ENCODE results near the gene LRRC10B. TPM values are rescaled to one million over a fixed set of nuclear protein-coding genes. Genes with fewer than 3 reads are reported as not detected.

The LRRC10B gene
- total RNA-seq, 1 donor from 2014 or later, result not detected

DNA sequence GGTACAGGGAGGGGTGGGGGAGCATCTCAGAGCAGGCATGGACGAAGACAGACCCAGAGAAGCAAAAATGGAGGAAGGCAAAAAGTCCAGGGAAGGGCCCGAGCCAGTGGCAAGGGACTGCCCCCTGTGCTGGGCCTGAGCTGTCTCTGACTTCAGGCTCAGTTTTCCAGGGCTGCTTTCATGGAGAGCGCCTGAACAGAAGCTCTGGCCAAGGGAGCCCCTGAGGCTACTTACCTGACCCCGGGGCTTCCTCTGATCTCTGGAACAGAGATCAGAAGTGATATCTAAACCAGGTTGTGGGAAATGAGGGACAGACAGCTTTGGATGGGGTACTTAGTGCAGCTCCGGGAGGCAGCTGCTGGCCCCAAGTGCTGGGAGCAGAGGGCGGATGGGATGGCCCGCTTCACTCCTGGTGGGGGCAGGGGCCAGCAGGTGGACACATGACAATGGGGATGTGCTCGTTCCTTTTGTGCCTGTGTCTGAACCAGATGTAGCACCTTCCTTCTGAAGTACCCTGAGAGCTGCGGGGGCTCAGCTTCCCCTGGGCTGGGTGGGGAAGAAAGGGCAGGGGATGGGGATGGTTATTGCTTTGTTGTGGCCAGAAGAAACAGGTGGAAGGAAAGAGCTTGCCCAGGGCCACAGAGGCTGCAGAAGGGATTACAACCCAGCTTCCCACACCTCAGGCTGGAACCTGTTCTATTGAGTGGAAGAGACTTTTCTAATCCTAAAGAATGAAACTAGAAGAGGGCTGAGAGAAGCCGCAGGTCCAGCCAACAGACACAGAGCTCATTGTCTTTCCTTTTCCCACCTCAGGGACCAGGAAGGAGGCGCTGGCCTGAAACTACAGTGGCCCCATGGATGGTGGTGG, 5.7 kb downstream of the LRRC10B start:
- H3K27ac ChIP-seq (ENCODE audit: low read depth, low read length), result no peak overlapping the region
- H3K27me3 ChIP-seq (ENCODE audit: control insufficient read depth in 3 of 3, insufficient read depth in 3 of 3, low read length in 3 of 3), result peaks cover 29 to 38% (median 38%) of the 10 kb centered on the region in 3 donors
- no peak overlapping the region for H3K4me3 ChIP-seq (ENCODE audit: low read length in 3 of 3)
- H3K36me3 ChIP-seq (ENCODE audit: control insufficient read depth in 3 of 3, insufficient read depth in 3 of 3, low read length in 3 of 3), result no peaks in the 10 kb centered on the region
- H3K9ac ChIP-seq (ENCODE audit: low read depth in 1 of 3, low read length in 3 of 3), result no peak overlapping the region
- no peaks in the 10 kb centered on the region for H3K9me3 ChIP-seq (ENCODE audit: control insufficient read depth in 3 of 3, low read length in 3 of 3)
- H3K4me1 ChIP-seq (ENCODE audit: control insufficient read depth in 3 of 3, insufficient read depth in 3 of 3, low read length in 3 of 3), result peaks cover 15 to 19% (median 17%) of the 10 kb centered on the region in 3 donors

DNA sequence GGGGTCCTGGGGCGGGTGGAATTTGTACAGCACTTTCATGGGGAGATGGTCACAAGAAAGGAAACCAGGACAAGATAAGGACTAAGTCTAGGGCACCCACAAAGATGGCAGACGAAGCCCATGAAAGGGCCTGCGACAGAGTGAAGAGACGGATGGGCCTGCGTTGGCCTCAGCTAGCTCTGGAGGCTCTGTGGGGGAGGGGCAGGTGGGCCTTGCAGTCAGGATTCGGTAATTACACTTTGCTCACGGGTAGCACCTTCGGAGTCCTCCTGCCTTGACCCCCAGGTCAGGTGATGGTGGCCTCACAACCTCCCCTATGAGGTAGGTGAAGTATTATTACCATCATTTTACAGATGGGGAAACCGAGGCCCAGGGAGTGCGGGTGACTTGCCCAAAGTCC, 7.1 kb downstream of the LRRC10B start:
- Histone ChIP-seq H3K9ac (ENCODE audit: low read depth in 1 of 3, low read length in 3 of 3) (no peak overlapping the region), H3K9me3 (ENCODE audit: control insufficient read depth in 3 of 3, low read length in 3 of 3) (no peaks in the 10 kb centered on the region), H3K4me3 (ENCODE audit: low read length in 3 of 3) (no peak overlapping the region), H3K36me3 (ENCODE audit: control insufficient read depth in 3 of 3, insufficient read depth in 3 of 3, low read length in 3 of 3) (no peaks in the 10 kb centered on the region), H3K27me3 (ENCODE audit: control insufficient read depth in 3 of 3, insufficient read depth in 3 of 3, low read length in 3 of 3) (peaks cover 19 to 24% (median 23%) of the 10 kb centered on the region in 3 donors), H3K4me1 (ENCODE audit: control insufficient read depth in 3 of 3, insufficient read depth in 3 of 3, low read length in 3 of 3) (peaks cover 4 to 13% (median 10%) of the 10 kb centered on the region in 3 donors), H3K27ac (ENCODE audit: low read depth, low read length) (no peak overlapping the region)

DNA sequence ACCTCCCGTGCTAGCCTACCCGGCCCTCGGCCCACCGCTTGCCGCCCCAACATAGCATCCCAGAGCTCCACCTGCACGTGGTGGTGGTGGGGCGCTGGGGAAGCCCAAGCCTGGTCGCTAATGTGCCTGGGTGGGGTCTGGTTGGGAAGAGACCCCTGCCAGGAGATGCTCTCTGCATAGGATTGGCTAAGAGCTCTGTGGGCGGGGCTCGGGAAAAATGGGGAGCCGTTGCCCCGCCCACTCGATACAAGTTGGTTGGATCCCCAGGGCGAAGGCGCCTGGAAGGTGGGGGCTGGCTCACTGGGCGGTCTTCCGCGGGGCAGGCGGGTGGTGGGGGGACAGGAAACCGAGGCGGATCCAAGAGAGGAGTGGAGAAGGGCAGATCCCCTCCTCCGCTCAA, 7.6 kb downstream of the LRRC10B start:
- Histone ChIP-seq H3K4me3 (ENCODE audit: low read length in 3 of 3) (no peak overlapping the region), H3K9ac (ENCODE audit: low read depth in 1 of 3, low read length in 3 of 3) (no peak overlapping the region)

DNA sequence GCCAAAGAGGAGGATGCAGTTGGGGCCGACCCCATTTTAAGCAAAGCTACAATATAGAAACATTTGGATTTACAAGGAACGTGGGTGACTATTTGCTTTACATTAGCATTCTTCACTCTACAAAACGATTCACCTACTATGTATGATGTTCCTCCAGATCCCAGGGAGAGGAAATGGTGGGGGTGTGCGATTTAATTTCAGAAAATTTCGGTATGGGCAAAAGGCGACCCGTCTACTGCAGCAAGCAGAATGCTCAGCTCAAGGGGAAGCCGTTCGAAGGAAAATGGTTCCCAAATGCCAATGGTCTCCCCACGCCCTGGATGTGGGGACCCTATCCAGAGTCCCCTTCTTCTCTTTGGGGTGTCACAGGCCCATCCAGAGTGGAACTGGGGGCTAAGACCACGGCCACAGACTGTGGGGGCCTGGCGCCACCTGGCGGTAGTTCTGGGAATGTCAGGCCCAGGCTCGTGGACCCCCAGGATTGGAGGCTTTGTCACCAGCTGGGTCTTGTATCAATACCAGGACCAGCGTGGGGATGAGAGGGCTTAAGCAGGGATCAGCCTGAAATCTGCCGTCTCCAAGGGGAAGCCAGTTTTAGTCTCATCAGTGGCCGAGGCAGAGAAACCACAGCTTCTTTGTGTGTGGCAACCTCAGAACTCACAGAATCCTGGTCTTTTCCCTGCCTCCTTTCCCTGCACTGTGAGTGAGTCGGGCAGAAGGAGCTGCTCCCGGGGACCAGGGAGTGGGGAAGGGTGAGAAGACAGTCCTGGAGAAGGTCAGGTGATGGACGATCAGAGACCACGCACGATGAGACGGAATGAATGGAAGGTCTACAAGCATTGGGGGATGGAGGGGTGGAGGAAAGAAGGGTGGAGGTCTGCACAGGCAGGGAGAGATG, 8.4 kb downstream of the LRRC10B start:
- peaks cover 4 to 10% (median 8%) of the 10 kb centered on the region in 3 donors for H3K4me1 ChIP-seq (ENCODE audit: control insufficient read depth in 3 of 3, insufficient read depth in 3 of 3, low read length in 3 of 3)
- H3K4me3 ChIP-seq (ENCODE audit: low read length in 3 of 3), result peak overlapping the region in 1 of 3 donors; percentile 22
- H3K36me3 ChIP-seq (ENCODE audit: control insufficient read depth in 3 of 3, insufficient read depth in 3 of 3, low read length in 3 of 3), result no peaks in the 10 kb centered on the region
- no peaks in the 10 kb centered on the region for H3K9me3 ChIP-seq (ENCODE audit: control insufficient read depth in 3 of 3, low read length in 3 of 3)
- H3K9ac ChIP-seq (ENCODE audit: low read depth in 1 of 3, low read length in 3 of 3), result peak overlapping the region in 1 of 3 donors; percentile 10
- peaks cover 10 to 15% (median 12%) of the 10 kb centered on the region in 3 donors for H3K27me3 ChIP-seq (ENCODE audit: control insufficient read depth in 3 of 3, insufficient read depth in 3 of 3, low read length in 3 of 3)
- no peak overlapping the region for H3K27ac ChIP-seq (ENCODE audit: low read depth, low read length)

More for the DNA sequence above, 7.6 kb downstream of the LRRC10B start:
- no peaks in the 10 kb centered on the region for H3K36me3 ChIP-seq (ENCODE audit: control insufficient read depth in 3 of 3, insufficient read depth in 3 of 3, low read length in 3 of 3)
- H3K4me1 ChIP-seq (ENCODE audit: control insufficient read depth in 3 of 3, insufficient read depth in 3 of 3, low read length in 3 of 3), result peaks cover 4 to 12% (median 10%) of the 10 kb centered on the region in 3 donors
- peaks cover 14 to 20% (median 19%) of the 10 kb centered on the region in 3 donors for H3K27me3 ChIP-seq (ENCODE audit: control insufficient read depth in 3 of 3, insufficient read depth in 3 of 3, low read length in 3 of 3)
- H3K27ac ChIP-seq (ENCODE audit: low read depth, low read length), result no peak overlapping the region
- no peaks in the 10 kb centered on the region for H3K9me3 ChIP-seq (ENCODE audit: control insufficient read depth in 3 of 3, low read length in 3 of 3)

DNA sequence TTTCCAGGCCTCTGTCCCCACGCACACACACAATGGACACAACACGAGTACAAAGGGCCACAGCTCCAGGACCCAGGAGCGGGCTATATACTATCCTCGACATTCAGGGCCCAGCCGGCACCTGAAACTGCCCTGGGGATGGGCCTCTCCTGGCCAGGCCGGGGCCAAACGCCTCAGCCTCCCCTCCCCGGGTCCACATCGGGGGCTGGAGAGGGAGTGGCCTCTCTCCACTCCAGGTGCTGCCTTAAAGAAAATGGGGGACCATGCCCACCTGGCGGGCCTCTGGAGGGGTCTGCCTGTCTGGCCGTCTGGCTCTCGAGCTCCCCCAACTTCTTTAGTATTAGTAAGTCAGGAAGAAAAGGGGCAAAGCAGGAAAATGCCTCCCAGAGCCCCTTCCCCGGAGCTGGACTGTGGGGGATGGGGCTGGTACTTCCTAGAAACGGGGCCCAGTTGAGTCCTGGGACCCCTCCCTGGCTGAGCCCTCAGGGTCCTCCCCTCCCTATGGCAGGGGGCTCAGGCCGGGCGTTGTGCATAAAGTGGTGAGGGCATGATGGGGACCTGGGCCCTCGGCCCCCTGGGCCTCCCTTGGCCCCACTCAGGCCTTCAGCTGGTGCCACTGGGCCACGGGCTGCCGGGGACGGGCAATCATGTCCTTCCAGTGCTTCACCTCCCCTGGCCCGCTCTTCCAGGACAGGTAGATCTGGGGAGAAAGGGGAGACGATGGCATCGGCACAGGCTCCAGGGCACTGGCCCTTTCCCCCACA, 9.7 kb downstream of the LRRC10B start:
- Histone ChIP-seq H3K9ac (ENCODE audit: low read depth in 1 of 3, low read length in 3 of 3) (no peak overlapping the region), H3K4me3 (ENCODE audit: low read length in 3 of 3) (no peak overlapping the region), H3K4me1 (ENCODE audit: control insufficient read depth in 3 of 3, insufficient read depth in 3 of 3, low read length in 3 of 3) (peaks cover 4 to 10% (median 8%) of the 10 kb centered on the region in 3 donors), H3K36me3 (ENCODE audit: control insufficient read depth in 3 of 3, insufficient read depth in 3 of 3, low read length in 3 of 3) (no peaks in the 10 kb centered on the region), H3K27ac (ENCODE audit: low read depth, low read length) (no peak overlapping the region), H3K27me3 (ENCODE audit: control insufficient read depth in 3 of 3, insufficient read depth in 3 of 3, low read length in 3 of 3) (peaks cover 2 to 8% (median 4%) of the 10 kb centered on the region in 3 donors), H3K9me3 (ENCODE audit: control insufficient read depth in 3 of 3, low read length in 3 of 3) (no peaks in the 10 kb centered on the region)

DNA sequence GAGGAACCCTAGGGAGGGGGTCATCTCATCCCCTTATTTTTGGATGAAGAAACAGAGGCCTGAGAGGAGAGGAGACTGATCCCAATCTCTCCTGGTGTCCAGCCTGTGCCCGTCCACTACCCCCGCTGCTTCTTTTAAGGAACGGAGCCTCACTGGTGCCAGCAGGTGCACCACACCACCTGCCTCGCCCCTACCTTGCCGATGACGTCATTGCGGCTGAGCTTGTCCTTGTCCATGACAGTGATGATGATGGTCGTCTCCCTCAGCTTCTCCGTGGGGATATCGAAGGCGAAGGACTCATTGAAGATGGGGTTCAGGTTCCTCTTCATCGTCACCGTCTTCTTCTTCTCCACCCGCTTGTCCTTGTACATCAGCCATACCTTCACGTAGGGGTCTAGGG, 14.3 kb downstream of the LRRC10B start:
- Histone ChIP-seq H3K9me3 (ENCODE audit: control insufficient read depth in 3 of 3, low read length in 3 of 3) (no peaks in the 10 kb centered on the region), H3K4me3 (ENCODE audit: low read length in 3 of 3) (no peak overlapping the region), H3K27me3 (ENCODE audit: control insufficient read depth in 3 of 3, insufficient read depth in 3 of 3, low read length in 3 of 3) (peaks cover 0 to 12% (median 8%) of the 10 kb centered on the region in 3 donors), H3K27ac (ENCODE audit: low read depth, low read length) (no peak overlapping the region), H3K4me1 (ENCODE audit: control insufficient read depth in 3 of 3, insufficient read depth in 3 of 3, low read length in 3 of 3) (no peaks in the 10 kb centered on the region), H3K9ac (ENCODE audit: low read depth in 1 of 3, low read length in 3 of 3) (no peak overlapping the region), H3K36me3 (ENCODE audit: control insufficient read depth in 3 of 3, insufficient read depth in 3 of 3, low read length in 3 of 3) (no peaks in the 10 kb centered on the region)

DNA sequence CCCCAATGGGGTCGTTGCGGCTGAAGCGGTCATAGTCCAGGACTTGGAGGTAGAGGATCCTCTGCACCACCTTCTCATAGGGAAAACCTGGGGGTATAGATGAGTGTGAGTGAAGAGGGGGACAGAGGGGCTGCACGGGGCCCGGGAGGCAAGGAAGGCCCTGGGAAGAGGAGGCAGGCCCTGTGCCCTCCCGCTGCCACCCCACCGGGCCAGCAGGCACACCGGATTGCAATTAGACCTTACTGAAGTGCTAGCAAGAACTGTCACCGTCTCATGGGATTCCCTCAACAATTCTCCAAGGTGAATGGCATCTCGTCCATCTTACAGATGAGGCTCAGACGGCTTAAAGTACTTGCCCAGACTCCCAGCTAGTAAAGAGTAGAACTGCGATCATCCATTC, 15.9 kb downstream of the LRRC10B start:
- Histone ChIP-seq H3K4me1 (ENCODE audit: control insufficient read depth in 3 of 3, insufficient read depth in 3 of 3, low read length in 3 of 3) (no peaks in the 10 kb centered on the region), H3K4me3 (ENCODE audit: low read length in 3 of 3) (no peak overlapping the region), H3K36me3 (ENCODE audit: control insufficient read depth in 3 of 3, insufficient read depth in 3 of 3, low read length in 3 of 3) (no peaks in the 10 kb centered on the region), H3K9ac (ENCODE audit: low read depth in 1 of 3, low read length in 3 of 3) (no peak overlapping the region), H3K27me3 (ENCODE audit: control insufficient read depth in 3 of 3, insufficient read depth in 3 of 3, low read length in 3 of 3) (peaks cover 0 to 13% (median 8%) of the 10 kb centered on the region in 3 donors), H3K27ac (ENCODE audit: low read depth, low read length) (no peak overlapping the region), H3K9me3 (ENCODE audit: control insufficient read depth in 3 of 3, low read length in 3 of 3) (no peaks in the 10 kb centered on the region)

DNA sequence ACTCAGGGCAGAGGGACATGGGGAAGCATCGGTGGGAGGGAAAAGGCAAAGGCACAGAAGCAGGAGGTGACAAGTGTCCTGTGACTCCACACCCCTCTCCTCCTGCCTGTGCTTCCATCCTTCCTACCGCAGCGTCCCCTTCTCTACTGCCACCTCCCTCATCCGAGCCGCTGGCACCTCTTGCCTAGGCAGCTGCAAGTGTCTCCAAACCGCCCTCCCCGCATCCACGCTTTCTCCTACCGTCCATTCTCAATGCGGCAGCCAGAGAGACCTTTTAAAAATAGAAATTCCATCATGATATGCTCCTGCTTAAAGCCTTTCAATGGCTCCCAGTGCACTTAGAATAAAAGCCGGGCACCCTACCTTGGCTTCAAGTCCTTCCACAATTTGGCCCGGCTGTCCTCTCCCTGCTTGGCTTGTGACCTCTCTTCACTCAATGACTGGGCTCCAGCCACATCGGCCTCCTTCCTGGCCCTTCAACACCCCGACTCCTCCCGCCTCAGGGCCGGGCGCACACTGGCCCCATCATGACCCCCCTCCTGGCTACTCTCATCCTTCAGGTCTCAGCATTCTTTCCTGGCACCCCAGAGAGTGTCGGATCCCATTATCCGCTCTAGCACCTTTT, 16.5 kb downstream of the LRRC10B start:
- no peaks in the 10 kb centered on the region for H3K9me3 ChIP-seq (ENCODE audit: control insufficient read depth in 3 of 3, low read length in 3 of 3)
- peaks cover 0 to 13% (median 8%) of the 10 kb centered on the region in 3 donors for H3K27me3 ChIP-seq (ENCODE audit: control insufficient read depth in 3 of 3, insufficient read depth in 3 of 3, low read length in 3 of 3)
- H3K27ac ChIP-seq (ENCODE audit: low read depth, low read length), result no peak overlapping the region
- no peak overlapping the region for H3K9ac ChIP-seq (ENCODE audit: low read depth in 1 of 3, low read length in 3 of 3)
- no peaks in the 10 kb centered on the region for H3K4me1 ChIP-seq (ENCODE audit: control insufficient read depth in 3 of 3, insufficient read depth in 3 of 3, low read length in 3 of 3)
- H3K4me3 ChIP-seq (ENCODE audit: low read length in 3 of 3), result no peak overlapping the region
- no peaks in the 10 kb centered on the region for H3K36me3 ChIP-seq (ENCODE audit: control insufficient read depth in 3 of 3, insufficient read depth in 3 of 3, low read length in 3 of 3)

DNA sequence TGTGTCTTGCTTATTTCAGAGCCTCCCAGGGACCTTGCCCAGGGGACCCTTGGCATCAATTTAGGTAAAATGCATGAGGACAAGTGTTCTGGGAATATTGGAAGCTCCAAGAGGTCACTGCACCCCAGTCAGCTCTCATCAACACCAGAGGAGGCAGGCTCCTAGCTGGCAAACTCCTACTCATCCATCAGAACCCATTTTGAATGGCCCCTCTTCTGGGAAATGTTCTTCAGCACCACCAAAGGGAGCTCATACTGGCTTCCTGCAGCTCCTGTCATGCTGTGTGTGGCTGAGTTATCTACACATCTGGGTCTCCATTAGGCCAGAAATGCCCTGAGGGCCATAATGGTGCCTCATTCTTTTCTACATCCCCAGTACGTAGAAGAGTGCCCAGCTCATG, 17.7 kb downstream of the LRRC10B start:
- H3K9ac ChIP-seq (ENCODE audit: low read depth in 1 of 3, low read length in 3 of 3), result no peak overlapping the region
- H3K4me3 ChIP-seq (ENCODE audit: low read length in 3 of 3), result no peak overlapping the region
- no peaks in the 10 kb centered on the region for H3K36me3 ChIP-seq (ENCODE audit: control insufficient read depth in 3 of 3, insufficient read depth in 3 of 3, low read length in 3 of 3)
- H3K27ac ChIP-seq (ENCODE audit: low read depth, low read length), result no peak overlapping the region
- peaks cover 0 to 19% (median 8%) of the 10 kb centered on the region in 3 donors for H3K27me3 ChIP-seq (ENCODE audit: control insufficient read depth in 3 of 3, insufficient read depth in 3 of 3, low read length in 3 of 3)
- no peaks in the 10 kb centered on the region for H3K9me3 ChIP-seq (ENCODE audit: control insufficient read depth in 3 of 3, low read length in 3 of 3)
- H3K4me1 ChIP-seq (ENCODE audit: control insufficient read depth in 3 of 3, insufficient read depth in 3 of 3, low read length in 3 of 3), result no peaks in the 10 kb centered on the region

Measured in skeletal muscle tissue (tissue), 4 donors.